AG09309 (cell line): ENCODE results near the gene MRPL11.

Experiments
- DNase-seq: peaks from one replicate; pipeline ENCODE4 v3.0.0-alpha.2; 2010; ENCODE audit warnings: low read depth
- H3K4me3 ChIP-seq: 2 replicates; pipeline ENCODE4 v1.5.1; 2011; ENCODE audit warnings: mild to moderate bottlenecking, low read depth, low read length, moderate library complexity; ENCODE audit not compliant: control insufficient read depth
- TF ChIP-seq, protein P1 (sequence below): IDR thresholded peaks from 2 replicates; pipeline ENCODE4 v1.5.1; 2011; ENCODE audit warnings: mild to moderate bottlenecking, low read depth, low read length, inconsistent platforms; ENCODE audit not compliant: insufficient read depth, control insufficient read depth; ENCODE audit errors: missing control alignments

The MRPL11 gene

DNA sequence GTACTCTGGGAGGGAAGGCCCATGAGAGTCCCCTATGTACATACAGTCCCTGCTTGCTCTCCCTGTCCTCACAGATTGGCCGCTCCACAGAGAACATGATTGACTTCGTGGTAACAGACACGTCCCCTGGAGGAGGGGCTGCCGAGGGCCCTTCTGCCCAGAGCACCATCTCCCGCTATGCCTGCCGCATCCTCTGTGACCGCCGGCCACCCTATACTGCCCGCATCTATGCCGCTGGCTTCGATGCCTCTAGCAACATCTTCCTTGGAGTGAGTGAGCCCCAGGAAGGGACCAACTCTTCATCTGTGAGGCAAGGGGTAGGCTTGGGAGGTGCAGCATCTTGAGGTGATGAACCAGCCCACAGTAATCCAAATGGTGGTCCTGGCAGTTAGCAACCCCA lies 34.5 kb upstream of the MRPL11 start:
- TF ChIP-seq, protein P1, sequence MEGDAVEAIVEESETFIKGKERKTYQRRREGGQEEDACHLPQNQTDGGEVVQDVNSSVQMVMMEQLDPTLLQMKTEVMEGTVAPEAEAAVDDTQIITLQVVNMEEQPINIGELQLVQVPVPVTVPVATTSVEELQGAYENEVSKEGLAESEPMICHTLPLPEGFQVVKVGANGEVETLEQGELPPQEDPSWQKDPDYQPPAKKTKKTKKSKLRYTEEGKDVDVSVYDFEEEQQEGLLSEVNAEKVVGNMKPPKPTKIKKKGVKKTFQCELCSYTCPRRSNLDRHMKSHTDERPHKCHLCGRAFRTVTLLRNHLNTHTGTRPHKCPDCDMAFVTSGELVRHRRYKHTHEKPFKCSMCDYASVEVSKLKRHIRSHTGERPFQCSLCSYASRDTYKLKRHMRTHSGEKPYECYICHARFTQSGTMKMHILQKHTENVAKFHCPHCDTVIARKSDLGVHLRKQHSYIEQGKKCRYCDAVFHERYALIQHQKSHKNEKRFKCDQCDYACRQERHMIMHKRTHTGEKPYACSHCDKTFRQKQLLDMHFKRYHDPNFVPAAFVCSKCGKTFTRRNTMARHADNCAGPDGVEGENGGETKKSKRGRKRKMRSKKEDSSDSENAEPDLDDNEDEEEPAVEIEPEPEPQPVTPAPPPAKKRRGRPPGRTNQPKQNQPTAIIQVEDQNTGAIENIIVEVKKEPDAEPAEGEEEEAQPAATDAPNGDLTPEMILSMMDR: no peak
- H3K4me3 ChIP-seq: no peak overlapping the region
- no peak for DNase-seq

DNA sequence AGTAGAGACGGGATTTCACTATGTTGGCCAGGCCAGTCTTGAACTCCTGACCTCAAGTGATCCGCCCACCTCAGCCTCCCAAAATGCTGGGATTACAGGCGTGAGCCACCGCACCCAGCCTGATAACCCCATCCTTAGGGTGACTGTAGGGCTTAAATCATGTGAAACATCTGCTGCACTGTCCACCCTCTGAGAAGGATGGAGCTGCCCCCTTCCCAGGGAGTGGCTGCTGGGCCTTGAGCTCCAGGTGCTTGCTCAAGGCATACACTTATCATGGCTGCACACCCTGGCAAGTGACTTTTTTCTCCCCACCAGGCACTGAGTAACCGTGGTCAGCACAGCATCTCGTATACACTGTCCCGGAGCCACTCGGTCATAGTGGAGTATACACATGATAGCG lies 33.4 kb upstream of the MRPL11 start:
- TF ChIP-seq, protein P1: no peak
- no peak for DNase-seq
- no peak overlapping the region for H3K4me3 ChIP-seq

DNA sequence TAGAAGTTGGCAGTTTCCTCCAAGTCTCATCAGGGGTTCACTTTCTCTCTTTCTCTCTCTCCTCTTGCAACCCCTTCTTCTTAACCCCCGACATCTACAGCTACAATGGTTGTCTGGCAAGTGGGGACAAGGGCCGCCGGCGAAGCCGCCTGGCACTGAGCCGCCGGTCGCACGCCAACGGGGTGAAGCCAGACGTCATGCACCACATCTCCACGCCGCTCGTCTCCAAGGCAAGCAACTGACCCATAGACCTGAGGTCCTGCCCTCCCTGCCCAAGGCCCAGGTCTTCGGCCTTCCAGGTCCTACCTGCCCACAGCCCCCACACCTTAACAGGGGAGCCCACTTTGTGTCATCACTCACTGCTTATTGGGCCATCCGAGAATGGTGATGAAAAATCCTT lies 32.5 kb upstream of the MRPL11 start:
- H3K4me3 ChIP-seq: no peak overlapping the region
- no peak for DNase-seq
- TF ChIP-seq, protein P1: no peak

DNA sequence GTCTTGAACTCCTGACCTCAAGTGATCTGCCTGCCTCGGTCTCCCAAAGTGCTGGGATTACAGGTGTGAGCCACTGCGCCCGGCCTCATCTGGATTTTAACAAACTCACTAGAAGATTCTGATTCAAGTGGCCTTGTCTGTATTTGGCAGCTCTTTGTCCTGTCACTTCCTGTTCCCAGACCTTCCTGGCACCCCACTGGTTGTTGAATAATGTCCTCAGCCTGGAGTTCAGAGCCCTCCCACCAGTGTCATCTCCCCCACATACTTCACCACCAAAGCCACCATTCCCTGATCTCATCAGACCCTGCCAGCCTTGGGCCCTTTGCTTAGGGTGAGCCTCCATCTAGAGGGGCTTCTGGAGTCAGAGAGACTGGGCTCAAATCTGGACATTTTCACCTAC lies 31.4 kb upstream of the MRPL11 start:
- TF ChIP-seq, protein P1: no peak
- DNase-seq: no peak
- no peak overlapping the region for H3K4me3 ChIP-seq

DNA sequence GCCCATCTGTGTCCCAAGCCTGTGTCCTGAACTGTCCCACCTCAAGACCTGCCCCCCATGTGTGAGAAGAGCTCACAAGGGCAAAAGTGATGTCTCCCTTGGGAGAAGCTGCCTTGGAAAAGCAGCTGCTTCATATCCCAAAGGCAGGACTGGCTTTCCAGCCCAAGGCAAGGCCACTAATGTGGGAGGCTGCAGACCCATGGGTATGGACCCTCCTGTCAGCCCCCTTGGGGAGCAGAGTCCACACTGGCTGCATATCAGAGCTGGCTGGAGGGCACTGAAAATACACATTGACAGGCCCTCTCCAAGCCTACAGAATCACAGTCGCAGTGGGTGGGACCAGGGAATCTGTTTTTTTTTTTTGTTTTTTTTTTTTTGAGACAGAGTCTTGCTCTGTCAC lies 30.8 kb upstream of the MRPL11 start:
- no peak for DNase-seq
- no peak overlapping the region for H3K4me3 ChIP-seq
- TF ChIP-seq, protein P1: no peak

DNA sequence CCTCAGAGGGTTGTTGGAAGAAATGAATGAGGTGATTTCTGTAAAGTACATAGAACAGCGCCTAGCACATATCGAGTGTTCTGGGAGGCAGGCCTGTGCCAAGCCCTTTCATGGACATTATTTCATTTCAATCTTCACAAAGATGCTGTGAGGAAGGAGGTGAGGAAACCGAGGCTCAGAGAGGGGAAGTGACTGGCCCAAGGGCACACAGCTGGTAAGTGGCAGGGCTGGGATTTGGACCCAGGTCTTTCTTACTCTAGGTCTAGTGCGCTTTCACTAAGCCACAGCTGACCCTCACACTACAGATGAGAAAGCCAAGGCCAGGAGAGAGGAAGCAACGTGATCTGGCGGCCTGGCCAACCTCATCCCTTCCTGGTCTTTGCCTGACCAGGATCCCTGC lies 30.0 kb upstream of the MRPL11 start:
- no peak for DNase-seq
- no peak overlapping the region for H3K4me3 ChIP-seq
- TF ChIP-seq, protein P1: no peak

DNA sequence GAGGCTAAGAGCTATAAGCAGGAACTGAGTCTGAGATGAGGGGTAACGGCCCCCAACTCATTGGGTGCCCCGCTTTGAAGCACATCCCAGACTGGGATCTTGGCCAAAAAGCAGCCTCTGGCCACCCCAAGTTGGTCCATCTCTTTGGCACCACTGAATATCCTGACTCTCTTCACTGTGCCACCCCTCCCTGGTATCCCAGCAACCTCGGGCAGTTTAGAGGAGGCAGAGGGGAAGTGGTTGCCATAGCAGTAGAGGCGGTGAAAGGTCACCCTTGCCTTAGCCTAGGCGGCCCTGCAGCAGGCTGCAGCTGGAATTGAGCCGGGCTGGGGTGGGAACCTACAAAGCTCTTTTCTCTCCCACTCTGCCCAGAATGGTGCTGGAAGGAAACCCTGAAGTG lies 29.1 kb upstream of the MRPL11 start:
- peak overlapping the region; percentile 76 for H3K4me3 ChIP-seq
- TF ChIP-seq, protein P1: no peak
- no peak for DNase-seq
